AG20443 (cell line): ENCODE measurements around the gene LINC01488.
A peak's percentile ranks its signal among the peaks of the same experiment; 100 is the strongest.

Experiments used
- DNase-seq: peaks from one replicate; pipeline ENCODE4 v3.0.0; 2012; ENCODE audit warnings: low spot score, mixed read lengths

LINC01488 gene

DNA sequence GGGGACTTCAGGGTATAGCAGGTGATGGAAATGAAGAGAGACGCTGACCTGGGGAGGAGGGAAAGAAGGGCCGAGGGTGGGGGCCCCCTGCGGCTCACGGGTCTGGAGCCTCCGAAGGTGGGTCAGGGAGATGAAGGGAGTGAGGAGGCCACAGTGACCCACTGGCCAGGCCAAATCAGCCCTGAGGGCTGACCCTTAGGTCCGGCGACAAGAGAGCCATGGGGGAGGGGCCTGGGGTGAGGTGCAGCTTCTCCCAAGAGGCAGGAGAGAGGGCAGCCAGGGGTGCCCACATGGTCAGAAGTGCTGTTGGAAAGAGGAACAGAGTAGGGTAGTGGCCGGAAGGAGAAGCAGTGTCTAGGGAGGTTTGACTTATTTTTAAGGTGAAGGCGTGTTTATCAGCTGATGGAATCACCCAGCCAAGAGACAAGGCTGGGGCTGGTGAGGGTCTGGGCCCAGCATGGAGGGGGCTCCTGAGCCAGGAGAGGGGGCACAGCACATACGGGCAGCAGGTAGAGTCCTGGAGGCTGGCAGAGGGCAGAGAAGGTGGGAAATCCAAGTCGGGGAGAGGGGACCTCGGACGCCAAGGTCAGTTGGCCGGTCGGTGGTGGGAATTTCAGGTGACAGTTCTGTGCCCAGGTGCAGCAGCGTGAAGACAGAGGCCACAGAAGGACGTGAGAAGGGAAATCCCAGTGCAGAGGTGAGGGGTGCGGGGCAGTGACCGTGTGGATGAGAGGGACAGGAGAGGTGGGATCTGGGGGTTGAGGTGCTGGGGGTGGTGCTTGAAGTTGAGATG lies 49.0 kb downstream of the LINC01488 start:
- DNase-seq, result no peak

DNA sequence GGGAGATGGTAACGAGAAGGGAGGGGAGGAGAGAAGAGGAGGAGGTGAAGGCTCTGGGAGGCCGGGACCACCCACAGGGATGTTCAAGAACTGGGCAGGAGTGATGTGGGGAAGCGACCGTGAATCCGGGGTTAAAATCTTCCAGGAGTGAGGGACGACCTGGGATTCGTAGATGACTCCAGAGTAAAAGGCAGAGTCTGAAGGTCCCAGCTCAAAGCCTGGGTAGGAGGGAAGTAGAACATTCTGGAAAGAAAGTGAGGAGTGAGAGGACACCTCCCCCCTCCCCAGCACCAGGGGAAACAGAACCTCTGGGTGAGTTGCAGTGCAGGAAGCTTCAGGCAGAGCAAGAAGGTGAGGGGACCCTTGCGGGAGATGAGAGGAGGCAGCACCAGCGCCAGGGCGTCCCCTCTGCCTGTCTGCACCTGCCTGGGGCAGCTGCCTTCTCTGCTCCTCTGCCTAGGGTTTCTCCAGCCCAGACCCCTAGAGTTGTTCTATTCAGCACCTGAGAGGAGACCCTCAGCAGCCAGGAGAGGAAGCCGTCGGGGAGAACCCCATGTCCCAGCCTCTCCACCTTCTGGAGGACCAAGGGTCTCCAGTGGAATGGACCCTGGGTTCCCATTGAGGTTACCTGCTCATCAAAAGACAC lies 49.7 kb downstream of the LINC01488 start:
- DNase-seq, result no peak

DNA sequence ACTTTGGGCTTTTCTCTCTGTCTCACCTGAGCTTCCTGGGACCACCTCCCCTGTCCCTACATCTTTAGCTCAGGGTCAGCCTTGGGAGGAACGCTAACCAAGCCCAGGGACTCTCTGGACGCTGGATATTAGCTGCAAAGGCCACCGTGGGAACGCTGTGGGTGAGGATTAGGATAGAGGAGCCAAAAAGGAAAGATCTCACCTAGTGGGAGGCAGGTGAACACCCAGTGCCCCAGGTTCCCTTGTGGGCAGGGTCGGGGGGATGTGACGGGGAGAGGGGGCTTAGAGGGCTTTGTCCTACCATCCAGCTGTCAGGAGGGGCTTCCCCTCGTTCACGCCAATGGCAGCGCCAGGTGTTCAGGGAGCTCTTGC lies 50.2 kb downstream of the LINC01488 start:
- no peak for DNase-seq

DNA sequence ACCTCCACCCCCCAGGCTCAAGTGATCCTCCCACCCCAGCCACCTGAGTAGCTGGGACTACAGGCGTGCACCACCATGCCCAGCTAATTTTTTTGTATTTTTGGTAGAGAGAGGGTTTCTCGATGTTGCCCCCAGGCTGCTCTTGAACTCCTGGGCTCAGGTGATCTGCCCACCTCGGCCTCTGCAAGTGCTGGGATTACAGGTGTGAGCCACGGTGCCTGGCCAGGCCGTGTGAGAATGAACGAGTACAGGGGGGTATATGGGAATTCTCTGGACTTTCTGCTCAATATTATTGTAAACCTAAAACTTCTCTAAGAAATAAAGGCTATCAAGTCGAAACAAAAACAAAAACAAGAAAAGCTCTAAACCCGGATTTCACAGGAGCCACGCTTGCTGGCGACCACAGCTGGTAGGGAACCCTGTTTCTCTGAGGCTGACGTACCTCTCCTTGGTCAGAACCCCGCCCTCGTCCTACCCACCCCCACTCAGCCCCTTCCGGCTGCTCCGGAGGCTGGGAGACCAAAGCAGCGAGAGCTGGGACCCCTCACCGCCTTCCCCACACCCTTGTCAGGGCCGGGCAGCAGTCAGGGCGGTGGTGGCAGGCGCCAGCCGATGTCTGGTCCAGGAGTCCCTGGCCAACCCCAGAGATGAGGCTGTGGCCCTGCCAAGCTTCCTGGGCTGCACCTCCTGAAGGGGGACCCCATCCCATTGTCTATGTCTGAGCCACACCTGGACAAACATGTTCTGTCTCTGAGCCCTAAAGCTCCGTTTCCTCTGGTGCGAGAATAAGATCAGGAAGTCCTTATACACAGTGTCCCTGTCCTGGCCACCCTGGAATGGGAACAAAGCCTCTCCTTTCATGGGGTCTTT lies 52.1 kb downstream of the LINC01488 start:
- no peak for DNase-seq

DNA sequence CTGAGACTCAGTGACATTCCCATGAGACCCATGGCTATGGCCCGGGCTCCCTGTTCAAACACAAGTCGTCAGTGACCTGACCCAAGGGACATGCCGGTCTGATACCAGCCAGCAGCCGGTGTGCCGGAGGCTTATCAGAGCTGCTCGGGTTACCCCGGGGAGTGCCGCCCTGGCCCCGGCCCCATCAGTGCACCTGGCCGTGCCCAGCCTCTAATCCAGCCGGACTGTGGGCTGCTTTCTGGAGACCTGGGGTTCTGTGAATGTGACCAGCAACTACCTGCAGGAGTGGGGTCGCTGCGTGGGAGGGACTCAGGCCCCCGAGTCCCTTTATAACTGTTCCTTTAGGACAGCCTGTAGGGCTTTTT lies 52.7 kb downstream of the LINC01488 start:
- DNase-seq, result no peak

DNA sequence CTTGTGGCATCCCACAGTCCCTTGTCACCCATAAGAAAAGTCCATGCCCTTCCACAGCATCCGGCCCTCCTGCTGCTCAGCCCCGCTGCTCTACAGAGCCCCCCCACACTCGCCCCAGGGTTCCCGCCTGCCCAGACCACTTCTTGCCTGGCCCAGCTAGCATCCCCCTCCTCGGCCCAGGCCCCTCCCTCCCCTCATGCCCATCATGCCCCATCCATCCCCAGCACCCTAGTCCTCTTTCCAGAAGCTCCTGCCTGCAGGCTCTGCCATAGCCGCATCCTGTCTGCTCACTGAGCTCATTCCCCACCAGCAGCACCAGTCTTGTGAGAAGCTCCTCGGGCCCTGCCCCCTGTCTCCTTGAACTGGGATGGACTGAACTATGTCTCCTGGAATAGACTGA lies 54.4 kb downstream of the LINC01488 start:
- no peak for DNase-seq

DNA sequence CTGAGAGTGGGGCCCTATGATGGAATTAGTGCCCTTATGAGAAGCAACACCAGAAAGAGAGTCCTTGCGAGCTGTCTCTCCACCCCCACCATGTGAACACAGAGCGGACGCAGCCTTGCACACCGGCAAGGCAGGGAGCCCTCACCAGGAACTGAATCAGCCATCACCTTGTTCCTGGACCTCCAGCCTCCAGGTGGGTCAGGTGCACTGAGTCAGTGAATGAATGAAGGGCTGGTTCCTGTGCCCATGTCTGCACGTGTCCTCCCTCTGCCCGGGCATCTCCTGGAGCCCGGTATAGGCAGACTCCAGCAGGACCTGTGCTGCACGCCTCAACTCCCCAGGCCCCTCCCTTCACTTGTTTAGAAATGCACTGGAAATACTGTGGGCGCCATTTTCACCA lies 54.9 kb downstream of the LINC01488 start:
- no peak for DNase-seq

DNA sequence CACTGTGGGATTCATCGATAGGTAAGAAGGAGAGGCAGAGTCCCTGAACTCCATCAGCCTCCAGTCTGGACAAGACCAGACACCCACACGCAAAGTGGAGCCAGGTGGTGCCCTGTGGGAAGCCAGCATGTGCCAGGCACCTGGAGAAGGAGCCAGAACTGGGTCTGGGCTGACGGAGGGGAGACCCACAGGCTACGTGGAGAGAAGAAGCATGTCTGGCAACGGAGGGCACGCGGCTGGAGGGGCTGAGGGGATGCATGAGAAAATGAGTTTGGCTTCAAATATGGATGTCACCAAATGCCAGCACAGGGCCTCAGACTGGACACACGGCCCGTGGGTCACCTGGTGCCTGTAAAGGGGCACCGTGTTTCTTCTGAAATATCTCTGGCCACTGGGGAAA lies 55.7 kb downstream of the LINC01488 start:
- no peak for DNase-seq

DNA sequence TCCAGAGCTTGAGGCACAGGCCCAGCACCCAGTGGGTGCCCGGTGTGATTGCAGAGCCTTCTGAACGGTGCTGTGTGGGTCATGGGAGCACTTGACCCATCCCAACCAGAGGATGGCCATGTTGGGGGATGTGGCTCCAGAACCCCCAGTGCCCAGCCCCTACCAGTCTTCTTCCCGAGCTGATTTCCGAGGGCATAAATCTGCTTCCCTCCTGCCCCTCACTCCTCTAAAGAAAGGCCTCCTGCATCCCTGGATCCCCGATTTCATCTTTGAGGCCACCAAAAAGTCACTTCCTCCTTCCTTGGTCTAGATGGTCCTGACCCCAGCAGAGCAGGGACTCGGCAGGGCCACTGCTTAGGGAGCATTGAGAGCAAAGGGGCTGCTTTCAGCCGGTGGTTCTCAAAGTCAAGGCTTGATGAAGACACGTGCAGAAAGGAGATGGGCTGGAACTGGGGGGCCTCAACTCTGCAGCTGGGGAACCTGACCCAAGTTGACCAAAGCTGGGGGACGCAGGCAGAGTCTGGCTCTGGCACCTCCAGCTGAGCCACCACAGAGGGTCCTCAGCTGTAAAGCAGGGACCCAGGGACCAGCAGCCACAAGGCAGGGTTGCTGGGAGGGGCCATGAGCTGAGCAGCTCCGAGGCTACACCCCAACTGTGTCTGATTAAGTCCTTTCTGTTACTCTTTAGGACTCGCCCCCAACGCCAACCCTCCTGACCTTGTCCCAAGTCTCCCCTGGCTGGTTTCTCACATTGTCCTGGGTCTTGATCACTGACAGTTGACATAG lies 56.6 kb downstream of the LINC01488 start:
- no peak for DNase-seq

DNA sequence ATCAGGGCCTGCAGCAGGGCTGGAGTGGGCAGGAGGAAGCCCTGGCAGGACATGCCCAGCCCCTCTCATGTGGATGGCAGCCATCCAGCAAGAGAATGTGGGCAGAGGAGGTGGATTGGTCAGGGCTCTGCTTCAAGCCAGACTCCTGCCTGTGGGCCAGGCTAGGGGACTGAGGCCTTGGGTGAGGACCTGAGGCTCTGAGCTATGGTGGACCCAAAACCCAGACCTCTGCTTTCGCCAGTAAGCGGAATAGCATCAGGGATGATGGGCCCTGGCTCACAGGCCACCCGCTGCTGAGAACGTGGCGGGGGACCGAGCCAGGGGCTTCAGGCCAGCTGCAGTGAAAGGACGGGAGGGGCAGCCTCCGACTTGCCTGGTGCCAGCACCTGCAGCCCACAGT lies 57.4 kb downstream of the LINC01488 start:
- no peak for DNase-seq

DNA sequence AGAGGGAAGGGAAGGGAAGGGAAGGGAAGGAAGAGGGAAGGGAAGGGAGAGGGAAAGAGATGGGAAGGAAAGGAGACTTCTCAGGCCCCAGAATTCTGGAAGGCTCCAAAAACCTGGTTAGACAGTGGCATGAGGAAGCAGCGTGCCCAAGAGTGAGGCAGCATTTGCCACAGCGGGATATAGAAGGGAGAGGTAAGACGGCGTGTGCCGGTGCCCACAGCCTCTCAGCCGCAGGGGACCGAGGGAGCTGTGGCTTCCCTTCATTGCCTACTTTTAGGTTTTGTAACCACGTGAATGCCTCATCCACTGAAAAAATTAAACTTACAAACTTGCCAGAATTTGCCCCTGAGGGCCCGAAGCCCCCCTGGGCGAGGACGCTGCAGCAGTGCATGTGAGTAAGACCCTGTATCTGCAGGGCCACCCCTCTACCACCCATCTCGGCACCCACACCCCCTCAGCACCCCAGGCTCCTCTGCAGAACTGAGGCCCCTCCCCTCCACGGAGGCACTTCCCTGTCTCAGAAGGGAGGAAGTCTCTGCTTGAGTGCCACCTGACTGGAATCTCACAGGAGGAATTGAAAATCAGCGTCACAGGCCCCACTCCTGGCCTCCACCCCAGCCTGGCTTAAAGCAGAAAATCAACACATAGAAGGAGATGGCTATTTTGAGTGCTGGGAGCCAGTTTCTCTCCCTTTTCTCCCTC lies 58.1 kb downstream of the LINC01488 start:
- DNase-seq, result no peak

DNA sequence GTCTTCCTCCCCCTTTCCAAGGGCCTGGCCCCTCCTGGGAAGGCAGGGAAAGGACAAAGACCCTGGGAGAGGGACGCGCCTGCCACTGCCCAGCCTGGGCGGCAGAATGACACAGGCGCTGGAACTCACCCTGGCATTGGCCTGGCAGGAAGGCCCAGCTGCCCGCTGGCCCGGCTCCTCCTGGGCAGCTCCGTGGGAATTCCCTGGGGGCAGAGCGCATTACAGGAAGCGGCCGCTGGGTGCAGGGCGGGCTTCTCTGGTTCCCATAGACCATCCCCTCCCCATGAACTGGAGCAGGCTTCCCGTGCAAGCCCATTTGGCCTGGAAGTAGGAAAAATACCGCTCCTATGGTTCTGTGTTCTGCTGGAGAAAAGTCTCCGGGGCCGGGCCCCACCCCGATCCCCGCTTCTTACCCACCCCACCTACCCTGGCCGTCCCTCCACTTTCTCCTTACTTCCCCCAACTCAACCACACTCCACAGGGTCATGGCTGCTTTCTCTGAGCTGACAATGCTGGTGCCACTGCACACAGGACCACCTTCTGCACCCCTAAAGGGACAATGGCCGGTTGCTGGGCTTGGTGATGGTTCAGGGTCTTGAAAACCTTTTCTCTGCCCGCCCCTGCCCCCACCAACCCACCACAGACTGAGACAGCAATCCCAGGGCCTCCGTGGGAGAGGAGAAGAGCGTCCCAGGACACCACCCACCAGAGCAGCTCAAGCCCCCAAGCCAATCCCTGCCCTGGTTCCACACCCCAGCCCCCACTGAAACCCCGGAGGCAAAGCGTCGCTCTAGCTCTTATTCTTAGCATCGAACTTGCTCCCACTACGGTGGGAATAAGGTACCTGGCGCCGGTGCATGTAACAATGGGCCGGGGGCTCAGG lies 58.9 kb downstream of the LINC01488 start:
- DNase-seq, result no peak

DNA sequence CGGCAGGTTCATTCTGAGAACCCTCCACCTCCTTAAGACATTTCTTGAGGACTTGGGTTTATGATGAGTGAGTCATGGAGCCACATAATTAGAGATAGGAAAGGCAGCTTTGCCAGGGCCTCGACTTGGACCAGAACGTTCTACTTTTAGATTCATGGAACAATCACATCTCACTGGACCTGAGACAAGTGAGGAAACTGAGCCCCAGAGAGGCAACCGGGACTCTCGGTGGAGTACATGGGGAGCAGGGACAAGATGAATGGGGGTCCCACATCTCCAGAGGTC lies 59.5 kb downstream of the LINC01488 start:
- no peak for DNase-seq

DNA sequence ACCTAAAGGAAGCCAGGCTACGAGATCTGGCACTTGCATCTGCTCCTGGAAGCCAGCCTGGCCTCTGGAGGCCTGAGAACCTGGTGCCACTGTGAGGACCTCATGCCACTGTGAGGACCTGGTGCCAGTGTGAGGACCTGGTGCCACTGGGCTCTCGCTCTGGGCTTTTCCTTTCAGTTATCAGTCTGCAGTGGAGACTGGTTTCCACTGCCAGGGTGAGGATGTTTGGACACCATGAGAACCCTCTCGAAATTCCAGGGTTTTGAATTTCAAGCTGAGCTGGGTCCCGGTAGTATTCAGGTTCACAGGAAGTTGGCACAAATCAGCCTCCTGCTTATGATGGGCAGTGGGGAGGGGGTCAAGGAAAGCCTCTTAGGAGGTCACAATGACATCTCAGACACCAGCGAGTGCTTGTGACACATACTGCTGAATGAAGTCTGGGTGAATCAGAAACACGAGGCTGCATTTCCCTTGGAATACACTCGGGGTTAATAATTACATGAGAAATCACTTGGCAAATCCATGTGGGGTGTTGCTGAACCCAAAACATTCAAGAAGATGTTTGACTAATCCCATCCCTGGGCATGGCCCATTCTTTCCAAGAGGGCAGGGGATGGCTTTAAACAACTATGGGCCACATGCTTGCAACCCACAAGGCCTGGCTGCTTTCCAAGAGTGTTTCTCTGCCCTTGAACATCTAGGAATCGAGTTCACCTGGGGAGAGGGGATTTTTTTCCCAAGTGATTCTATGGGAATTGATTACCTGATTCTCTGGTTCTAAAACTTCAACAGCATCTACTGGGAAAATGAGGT lies 60.2 kb downstream of the LINC01488 start:
- peak; percentile 53 for DNase-seq

DNA sequence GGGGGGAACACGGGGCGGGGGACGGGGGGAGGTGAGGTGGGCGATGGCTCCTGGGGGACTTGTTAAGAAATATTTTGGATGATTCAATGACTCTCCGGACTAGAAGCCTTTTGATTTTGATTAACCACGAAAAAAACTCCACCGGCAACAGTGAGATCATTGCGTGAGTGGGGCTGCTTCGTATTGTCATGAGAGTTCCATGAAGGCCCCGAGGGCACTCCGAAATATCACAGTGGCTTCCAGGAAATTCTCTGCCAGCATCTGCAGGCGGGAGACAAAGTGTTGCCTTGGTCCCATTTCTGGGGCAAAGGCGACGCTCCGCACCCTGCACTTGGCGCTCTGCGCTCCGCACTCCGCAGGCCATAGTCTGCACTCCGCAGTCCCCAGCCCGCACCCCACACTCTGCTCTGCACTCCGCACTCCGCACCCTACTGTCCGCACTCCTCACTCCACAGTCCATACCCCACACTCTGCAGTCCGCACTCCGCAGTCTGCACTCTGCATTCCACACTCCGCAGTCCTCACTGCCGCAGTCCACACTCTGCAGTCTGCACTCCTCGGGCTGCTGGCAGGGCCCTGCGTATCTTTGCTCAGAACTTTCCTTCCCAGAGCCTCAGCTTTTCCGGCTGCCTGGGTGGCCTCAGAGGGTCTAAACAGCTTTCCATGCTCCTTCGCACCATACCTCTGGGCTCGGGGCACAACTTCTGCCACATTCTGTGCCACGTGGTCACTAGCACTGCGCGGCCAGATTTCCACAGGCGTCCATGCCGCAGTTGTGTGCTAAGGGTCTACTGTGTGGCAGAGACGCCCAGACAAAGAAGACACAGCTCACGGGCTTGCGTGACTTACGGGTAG lies 61.1 kb downstream of the LINC01488 start:
- no peak for DNase-seq
